ENCODE results near the gene ANKS1A.

- TF ChIP-seq CTCF (IDR thresholded peaks at IDR 0.05 in 4 of 5, conservative IDR thresholded peaks at IDR 0.05 in 1 of 5) (no peak), POLR2A (IDR thresholded peaks at IDR 0.05) (no peak)
Measured at GRCh38 chr6:35014786-35015185, 125.7 kb downstream of the ANKS1A start.
